ENCODE measurements around the gene SDHD. TPM values are rescaled to one million over a fixed set of nuclear protein-coding genes. Genes with fewer than 3 reads are reported as not detected.

Gene SDHD
- total and polyA plus RNA-seq, 9 of the 15 experiments (the other 6 are each of a cell fraction or from before 2014, with no cell fraction given) = 150 to 1,225 (median 215) TPM

DNA sequence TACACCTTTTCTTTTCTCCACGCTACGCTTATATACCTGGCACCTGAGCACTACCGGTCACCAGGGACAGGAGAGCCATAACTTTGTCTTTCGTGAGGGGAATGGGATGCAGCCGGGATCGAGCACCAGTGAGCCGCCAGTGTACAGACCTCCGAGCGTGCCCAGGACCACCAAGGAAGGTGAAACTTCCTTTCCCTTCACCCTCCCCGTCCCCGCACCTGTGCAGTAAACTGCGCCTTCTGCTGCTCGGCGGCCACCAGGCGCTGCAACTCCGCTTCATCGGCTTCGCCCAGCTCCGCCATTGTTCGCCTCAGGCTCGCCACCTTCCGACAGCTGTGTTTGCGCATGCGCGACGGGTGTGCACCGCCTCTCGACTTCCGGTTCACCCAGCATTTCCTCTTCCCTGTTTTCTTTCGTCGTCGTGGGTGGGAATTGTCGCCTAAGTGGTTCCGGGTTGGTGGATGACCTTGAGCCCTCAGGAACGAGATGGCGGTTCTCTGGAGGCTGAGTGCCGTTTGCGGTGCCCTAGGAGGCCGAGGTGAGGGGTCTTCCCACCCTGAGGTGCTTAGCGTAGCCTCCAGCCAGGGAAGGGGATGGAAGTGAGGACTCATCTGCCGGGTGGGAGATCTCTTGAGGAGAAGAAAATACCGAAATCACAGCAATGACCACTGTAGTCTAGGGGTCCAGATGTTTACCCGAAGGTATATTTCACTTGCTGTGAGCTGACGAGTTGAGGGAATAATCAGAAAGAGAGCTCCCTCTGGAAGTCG, at the start of gene SDHD, which contains the start of gene TIMM8B (continued):
- TF ChIP-seq, protein P1, sequence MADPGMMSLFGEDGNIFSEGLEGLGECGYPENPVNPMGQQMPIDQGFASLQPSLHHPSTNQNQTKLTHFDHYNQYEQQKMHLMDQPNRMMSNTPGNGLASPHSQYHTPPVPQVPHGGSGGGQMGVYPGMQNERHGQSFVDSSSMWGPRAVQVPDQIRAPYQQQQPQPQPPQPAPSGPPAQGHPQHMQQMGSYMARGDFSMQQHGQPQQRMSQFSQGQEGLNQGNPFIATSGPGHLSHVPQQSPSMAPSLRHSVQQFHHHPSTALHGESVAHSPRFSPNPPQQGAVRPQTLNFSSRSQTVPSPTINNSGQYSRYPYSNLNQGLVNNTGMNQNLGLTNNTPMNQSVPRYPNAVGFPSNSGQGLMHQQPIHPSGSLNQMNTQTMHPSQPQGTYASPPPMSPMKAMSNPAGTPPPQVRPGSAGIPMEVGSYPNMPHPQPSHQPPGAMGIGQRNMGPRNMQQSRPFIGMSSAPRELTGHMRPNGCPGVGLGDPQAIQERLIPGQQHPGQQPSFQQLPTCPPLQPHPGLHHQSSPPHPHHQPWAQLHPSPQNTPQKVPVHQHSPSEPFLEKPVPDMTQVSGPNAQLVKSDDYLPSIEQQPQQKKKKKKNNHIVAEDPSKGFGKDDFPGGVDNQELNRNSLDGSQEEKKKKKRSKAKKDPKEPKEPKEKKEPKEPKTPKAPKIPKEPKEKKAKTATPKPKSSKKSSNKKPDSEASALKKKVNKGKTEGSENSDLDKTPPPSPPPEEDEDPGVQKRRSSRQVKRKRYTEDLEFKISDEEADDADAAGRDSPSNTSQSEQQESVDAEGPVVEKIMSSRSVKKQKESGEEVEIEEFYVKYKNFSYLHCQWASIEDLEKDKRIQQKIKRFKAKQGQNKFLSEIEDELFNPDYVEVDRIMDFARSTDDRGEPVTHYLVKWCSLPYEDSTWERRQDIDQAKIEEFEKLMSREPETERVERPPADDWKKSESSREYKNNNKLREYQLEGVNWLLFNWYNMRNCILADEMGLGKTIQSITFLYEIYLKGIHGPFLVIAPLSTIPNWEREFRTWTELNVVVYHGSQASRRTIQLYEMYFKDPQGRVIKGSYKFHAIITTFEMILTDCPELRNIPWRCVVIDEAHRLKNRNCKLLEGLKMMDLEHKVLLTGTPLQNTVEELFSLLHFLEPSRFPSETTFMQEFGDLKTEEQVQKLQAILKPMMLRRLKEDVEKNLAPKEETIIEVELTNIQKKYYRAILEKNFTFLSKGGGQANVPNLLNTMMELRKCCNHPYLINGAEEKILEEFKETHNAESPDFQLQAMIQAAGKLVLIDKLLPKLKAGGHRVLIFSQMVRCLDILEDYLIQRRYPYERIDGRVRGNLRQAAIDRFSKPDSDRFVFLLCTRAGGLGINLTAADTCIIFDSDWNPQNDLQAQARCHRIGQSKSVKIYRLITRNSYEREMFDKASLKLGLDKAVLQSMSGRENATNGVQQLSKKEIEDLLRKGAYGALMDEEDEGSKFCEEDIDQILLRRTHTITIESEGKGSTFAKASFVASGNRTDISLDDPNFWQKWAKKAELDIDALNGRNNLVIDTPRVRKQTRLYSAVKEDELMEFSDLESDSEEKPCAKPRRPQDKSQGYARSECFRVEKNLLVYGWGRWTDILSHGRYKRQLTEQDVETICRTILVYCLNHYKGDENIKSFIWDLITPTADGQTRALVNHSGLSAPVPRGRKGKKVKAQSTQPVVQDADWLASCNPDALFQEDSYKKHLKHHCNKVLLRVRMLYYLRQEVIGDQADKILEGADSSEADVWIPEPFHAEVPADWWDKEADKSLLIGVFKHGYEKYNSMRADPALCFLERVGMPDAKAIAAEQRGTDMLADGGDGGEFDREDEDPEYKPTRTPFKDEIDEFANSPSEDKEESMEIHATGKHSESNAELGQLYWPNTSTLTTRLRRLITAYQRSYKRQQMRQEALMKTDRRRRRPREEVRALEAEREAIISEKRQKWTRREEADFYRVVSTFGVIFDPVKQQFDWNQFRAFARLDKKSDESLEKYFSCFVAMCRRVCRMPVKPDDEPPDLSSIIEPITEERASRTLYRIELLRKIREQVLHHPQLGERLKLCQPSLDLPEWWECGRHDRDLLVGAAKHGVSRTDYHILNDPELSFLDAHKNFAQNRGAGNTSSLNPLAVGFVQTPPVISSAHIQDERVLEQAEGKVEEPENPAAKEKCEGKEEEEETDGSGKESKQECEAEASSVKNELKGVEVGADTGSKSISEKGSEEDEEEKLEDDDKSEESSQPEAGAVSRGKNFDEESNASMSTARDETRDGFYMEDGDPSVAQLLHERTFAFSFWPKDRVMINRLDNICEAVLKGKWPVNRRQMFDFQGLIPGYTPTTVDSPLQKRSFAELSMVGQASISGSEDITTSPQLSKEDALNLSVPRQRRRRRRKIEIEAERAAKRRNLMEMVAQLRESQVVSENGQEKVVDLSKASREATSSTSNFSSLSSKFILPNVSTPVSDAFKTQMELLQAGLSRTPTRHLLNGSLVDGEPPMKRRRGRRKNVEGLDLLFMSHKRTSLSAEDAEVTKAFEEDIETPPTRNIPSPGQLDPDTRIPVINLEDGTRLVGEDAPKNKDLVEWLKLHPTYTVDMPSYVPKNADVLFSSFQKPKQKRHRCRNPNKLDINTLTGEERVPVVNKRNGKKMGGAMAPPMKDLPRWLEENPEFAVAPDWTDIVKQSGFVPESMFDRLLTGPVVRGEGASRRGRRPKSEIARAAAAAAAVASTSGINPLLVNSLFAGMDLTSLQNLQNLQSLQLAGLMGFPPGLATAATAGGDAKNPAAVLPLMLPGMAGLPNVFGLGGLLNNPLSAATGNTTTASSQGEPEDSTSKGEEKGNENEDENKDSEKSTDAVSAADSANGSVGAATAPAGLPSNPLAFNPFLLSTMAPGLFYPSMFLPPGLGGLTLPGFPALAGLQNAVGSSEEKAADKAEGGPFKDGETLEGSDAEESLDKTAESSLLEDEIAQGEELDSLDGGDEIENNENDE (IDR thresholded peaks at IDR 0.05; ENCODE audit: low read depth, low read length) = no peak
- no peak for TF ChIP-seq KLF6 (CRISPR knock-in tag; IDR thresholded peaks at IDR 0.05; ENCODE audit: borderline replicate concordance)
- TF ChIP-seq COPS2 (conservative IDR thresholded peaks at IDR 0.05) = no peak
- TF ChIP-seq ZNF282 (CRISPR knock-in tag; IDR thresholded peaks at IDR 0.05) = no peak
- TF ChIP-seq HMG20A (CRISPR knock-in tag; conservative IDR thresholded peaks at IDR 0.05) = no peak
- TF ChIP-seq ZBED1 (IDR thresholded peaks at IDR 0.05) = no peak
- TF ChIP-seq ZNF766 (CRISPR knock-in tag; conservative IDR thresholded peaks at IDR 0.05) = no peak
- no peak for TF ChIP-seq NONO (IDR thresholded peaks at IDR 0.05; ENCODE audit: low read depth in 2 of 2, low read length in 1 of 2)

All from K562 (cell line).